Measurements from ENCODE around the gene VWA5B1.

GRCh38 chr1:20344738-20345137 lies 54.1 kb downstream of the VWA5B1 start:
- TF ChIP-seq POLR2A (IDR thresholded peaks at IDR 0.05), result no peak
- TF ChIP-seq, protein P1, sequence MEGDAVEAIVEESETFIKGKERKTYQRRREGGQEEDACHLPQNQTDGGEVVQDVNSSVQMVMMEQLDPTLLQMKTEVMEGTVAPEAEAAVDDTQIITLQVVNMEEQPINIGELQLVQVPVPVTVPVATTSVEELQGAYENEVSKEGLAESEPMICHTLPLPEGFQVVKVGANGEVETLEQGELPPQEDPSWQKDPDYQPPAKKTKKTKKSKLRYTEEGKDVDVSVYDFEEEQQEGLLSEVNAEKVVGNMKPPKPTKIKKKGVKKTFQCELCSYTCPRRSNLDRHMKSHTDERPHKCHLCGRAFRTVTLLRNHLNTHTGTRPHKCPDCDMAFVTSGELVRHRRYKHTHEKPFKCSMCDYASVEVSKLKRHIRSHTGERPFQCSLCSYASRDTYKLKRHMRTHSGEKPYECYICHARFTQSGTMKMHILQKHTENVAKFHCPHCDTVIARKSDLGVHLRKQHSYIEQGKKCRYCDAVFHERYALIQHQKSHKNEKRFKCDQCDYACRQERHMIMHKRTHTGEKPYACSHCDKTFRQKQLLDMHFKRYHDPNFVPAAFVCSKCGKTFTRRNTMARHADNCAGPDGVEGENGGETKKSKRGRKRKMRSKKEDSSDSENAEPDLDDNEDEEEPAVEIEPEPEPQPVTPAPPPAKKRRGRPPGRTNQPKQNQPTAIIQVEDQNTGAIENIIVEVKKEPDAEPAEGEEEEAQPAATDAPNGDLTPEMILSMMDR (IDR thresholded peaks at IDR 0.05), result no peak

All from uterus (tissue), 2 donors.